ENCODE results near the gene TMEM100. TPM values are rescaled to one million over a fixed set of nuclear protein-coding genes. Genes with fewer than 3 reads are reported as not detected.

TMEM100 gene
- polyA plus RNA-seq, 3 donors: not detected

DNA sequence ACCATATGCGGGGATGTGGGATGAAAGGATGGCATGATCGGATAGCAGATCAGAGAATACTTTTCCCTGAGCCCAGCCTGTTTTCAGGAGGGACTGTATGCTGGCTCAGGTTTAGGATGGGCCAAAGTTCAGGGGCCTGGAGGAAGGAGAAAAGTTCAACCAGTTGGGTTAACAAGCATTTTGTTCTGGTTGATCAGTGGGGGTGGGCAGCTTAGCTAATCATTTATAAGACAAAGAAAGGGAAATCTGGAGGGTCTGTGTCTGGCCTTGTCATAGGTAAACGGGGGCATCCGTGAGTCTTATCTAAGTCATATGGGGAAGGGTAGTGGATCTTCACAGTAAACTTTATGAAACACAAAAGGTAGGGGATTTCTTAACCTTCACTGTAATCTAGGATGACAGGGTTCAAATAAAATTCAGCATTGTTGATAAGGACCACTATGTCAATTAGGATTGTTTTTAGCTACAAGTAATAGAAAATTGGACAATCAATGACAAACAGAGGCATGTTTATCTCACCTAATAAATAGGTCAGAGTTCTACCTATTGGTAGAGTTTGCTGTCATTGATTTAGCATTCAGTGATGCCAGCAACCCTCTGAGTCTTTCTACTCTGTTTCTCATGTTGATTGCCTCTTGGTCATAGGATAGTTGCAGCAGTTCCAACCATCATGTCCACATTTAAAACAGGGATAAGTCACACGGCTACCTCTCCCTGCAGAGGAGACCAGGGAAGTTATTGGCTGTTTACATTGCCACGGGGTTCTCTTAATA is 39.6 kb upstream of the TMEM100 start:
- Mint-ChIP-seq H3K4me3 (no peak overlapping the region), H3K27ac (peak overlapping the region in 2 of 7 donors; percentile 1 to 16), H3K9me3 (no peaks in the 10 kb centered on the region), H3K4me1 (peaks cover 18% of the 10 kb centered on the region), H3K36me3 (peaks cover 2 to 6% of the 10 kb centered on the region in 2 donors), H3K27me3 (ENCODE audit: low read depth in 3 of 3) (peaks cover 0 to 2% (median 0%) of the 10 kb centered on the region in 3 donors)
- Histone ChIP-seq H3K4me2 (replicated peaks; ENCODE audit: extremely low read depth, low read length, poor library complexity, severe bottlenecking) (no peak overlapping the region), H3K36me3 (replicated peaks in 1 of 2; ENCODE audit: control insufficient read depth in 1 of 2, insufficient read depth in 2 of 2, low read length in 2 of 2) (peaks cover 0 to 3% of the 10 kb centered on the region in 2 donors), H4K20me1 (ENCODE audit: insufficient read depth, low read length) (peaks cover 7% of the 10 kb centered on the region), H2AFZ (ENCODE audit: insufficient read depth, low read depth, low read length, poor library complexity, severe bottlenecking) (no peak overlapping the region), H3K4me3 (replicated peaks in 1 of 3; ENCODE audit: low read depth in 2 of 3, low read length in 3 of 3) (no peak overlapping the region), H3K4me1 (ENCODE audit: control insufficient read depth in 1 of 2, insufficient read depth in 2 of 2, low read length in 2 of 2) (peaks cover 17% of the 10 kb centered on the region in 2 donors), H3K79me2 (ENCODE audit: insufficient read depth, low read length) (peaks cover 12% of the 10 kb centered on the region), H3K9ac (ENCODE audit: insufficient read depth, low read length, poor library complexity, severe bottlenecking) (no peak overlapping the region), H3K9me3 (replicated peaks in 1 of 2; ENCODE audit: control insufficient read depth in 1 of 2, insufficient read depth in 1 of 2, low read length in 2 of 2) (no peaks in the 10 kb centered on the region), H3K27me3 (ENCODE audit: control insufficient read depth in 2 of 2, insufficient read depth in 2 of 2, low read length in 2 of 2) (no peaks in the 10 kb centered on the region), H3K27ac (ENCODE audit: low read depth in 1 of 2, low read length in 2 of 2) (no peak overlapping the region)
- DNase-seq: no peak
- 100% methylated on average over 2 of the region's 6 CpGs for WGBS (ENCODE audit: insufficient coverage)
- intact Hi-C loops (cut with micrococcal nuclease): no loop called here
- TF ChIP-seq CTCF (IDR thresholded peaks at IDR 0.05): no peak

DNA sequence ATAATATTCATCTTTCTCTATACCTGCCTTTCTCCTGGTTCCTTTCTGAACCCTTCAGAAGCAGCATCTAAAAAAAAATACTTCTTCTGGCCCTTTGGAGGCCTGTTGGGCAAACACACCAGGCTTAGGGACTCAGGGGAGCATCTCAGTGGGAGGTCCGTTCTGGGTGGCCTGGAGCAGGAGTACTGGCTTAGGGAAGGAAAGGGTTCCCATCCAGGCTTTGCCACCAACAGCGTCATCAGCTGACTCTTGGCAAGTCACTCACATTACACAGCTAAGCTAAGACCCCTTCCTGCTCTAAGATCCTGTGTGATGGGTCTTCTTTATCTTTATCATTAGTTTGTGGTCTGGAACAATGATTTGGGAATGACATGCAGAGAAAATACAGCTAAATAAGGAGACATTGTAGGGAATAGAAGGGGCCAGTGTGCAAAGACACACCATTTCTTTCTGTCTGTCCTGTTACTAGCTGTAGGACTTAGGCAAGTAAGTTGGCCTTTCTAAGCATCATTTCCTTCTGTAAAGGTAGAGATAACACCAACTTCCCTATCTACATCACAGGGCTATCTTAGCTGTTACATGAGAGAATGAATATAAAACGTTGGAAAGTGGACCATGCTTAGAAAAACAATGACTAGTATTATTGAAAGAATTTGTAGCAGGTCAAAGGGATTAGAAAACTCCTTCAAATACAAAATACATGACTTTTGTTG is 38.1 kb upstream of the TMEM100 start:
- Histone ChIP-seq H3K36me3 (replicated peaks in 1 of 2; ENCODE audit: control insufficient read depth in 1 of 2, insufficient read depth in 2 of 2, low read length in 2 of 2) (peaks cover 0 to 3% of the 10 kb centered on the region in 2 donors), H3K4me3 (replicated peaks in 1 of 3; ENCODE audit: low read depth in 2 of 3, low read length in 3 of 3) (no peak overlapping the region), H2AFZ (ENCODE audit: insufficient read depth, low read depth, low read length, poor library complexity, severe bottlenecking) (no peak overlapping the region), H3K9ac (ENCODE audit: insufficient read depth, low read length, poor library complexity, severe bottlenecking) (no peak overlapping the region), H3K27ac (ENCODE audit: low read depth in 1 of 2, low read length in 2 of 2) (no peak overlapping the region), H3K4me2 (replicated peaks; ENCODE audit: extremely low read depth, low read length, poor library complexity, severe bottlenecking) (peak overlapping the region; percentile 0), H3K79me2 (ENCODE audit: insufficient read depth, low read length) (peaks cover 23% of the 10 kb centered on the region), H3K4me1 (ENCODE audit: control insufficient read depth in 1 of 2, insufficient read depth in 2 of 2, low read length in 2 of 2) (peaks cover 17% of the 10 kb centered on the region in 2 donors), H3K27me3 (ENCODE audit: control insufficient read depth in 2 of 2, insufficient read depth in 2 of 2, low read length in 2 of 2) (no peaks in the 10 kb centered on the region), H3K9me3 (replicated peaks in 1 of 2; ENCODE audit: control insufficient read depth in 1 of 2, insufficient read depth in 1 of 2, low read length in 2 of 2) (no peaks in the 10 kb centered on the region), H4K20me1 (ENCODE audit: insufficient read depth, low read length) (peaks cover 7% of the 10 kb centered on the region)
- peaks cover 0 to 2% (median 0%) of the 10 kb centered on the region in 3 donors for H3K27me3 Mint-ChIP-seq (ENCODE audit: low read depth in 3 of 3)
- no CpG with 5 or more reads among the region's 3 CpGs for WGBS (ENCODE audit: insufficient coverage)
- H3K9me3 Mint-ChIP-seq: no peaks in the 10 kb centered on the region
- no peak for DNase-seq
- peaks cover 20% of the 10 kb centered on the region for H3K4me1 Mint-ChIP-seq
- intact Hi-C loops (cut with micrococcal nuclease): no loop called here
- peaks cover 3 to 4% of the 10 kb centered on the region in 2 donors for H3K36me3 Mint-ChIP-seq
- no peak overlapping the region for H3K4me3 Mint-ChIP-seq
- peak overlapping the region in 1 of 7 donors; percentile 28 for H3K27ac Mint-ChIP-seq
- no peak for TF ChIP-seq CTCF (IDR thresholded peaks at IDR 0.05)

Data from CD14-positive monocyte (primary cell).